Endothelial cell of umbilical vein (primary cell): ENCODE measurements around the gene FAM200C. TPM values are rescaled to one million over a fixed set of nuclear protein-coding genes. Genes with fewer than 3 reads are reported as not detected.

Experiments
- BruUV-seq: library from RNA; stranded (reverse); fragments of 400-500 nt; replicated peaks from 2 replicates; lab custom pipeline; 2021; lab: Mats Ljungman, UMichigan
- CTCF ChIA-PET: fragments of 300-600, 350-600 bp; sonication (Branson Sonifier 250); formaldehyde crosslinking; loops from one replicate; lab custom pipeline; 2021; ENCODE audit warnings: antibody characterized with exemption, inconsistent platforms; lab: Charles Lee
- POLR2A ChIA-PET: fragments of 300-600, 350-600 bp; sonication (Branson Sonifier 250); formaldehyde crosslinking; loops from one replicate; lab custom pipeline; 2021; ENCODE audit warnings: antibody characterized with exemption, inconsistent platforms; lab: Charles Lee
- DNase-seq: peaks from one replicate; pipeline ENCODE4 v3.0.0-alpha.2; 2011; ENCODE audit warnings: low read depth, low spot score
- FAIRE-seq: peaks from 2 replicates; lab custom pipeline; 2011; peaks lifted over from hg19 to GRCh38; lab: Jason Lieb, UNC
- H2AFZ ChIP-seq: 2 replicates; pipeline ENCODE4 v1.6.0; 2012; ENCODE audit warnings: low read depth, low read length, control low read depth, inconsistent platforms
- H3K27ac ChIP-seq: 2 replicates; pipeline ENCODE4 v1.5.1; 2011; ENCODE audit warnings: low read depth, mild to moderate bottlenecking, control low read depth, low read length, moderate library complexity; ENCODE audit not compliant: insufficient read depth
- H3K27me3 ChIP-seq, 2 experiments: 2 replicates each; pipeline versions ENCODE4 v1.6.0 to v1.6.1; 2011; ENCODE audit warnings: low read length in 2 of 2, mixed read lengths in 1 of 2; ENCODE audit not compliant: control insufficient read depth in 2 of 2, insufficient read depth in 2 of 2
- H3K36me3 ChIP-seq, 2 experiments: 2 replicates in 1 of 2; 3 replicates in 1 of 2; pipeline ENCODE4 v1.5.1; 2011; ENCODE audit warnings: low read length in 2 of 2, mild to moderate bottlenecking in 1 of 2, moderate library complexity in 1 of 2; ENCODE audit not compliant: control insufficient read depth in 2 of 2, insufficient read depth in 2 of 2; ENCODE audit errors: extremely low read depth in 1 of 2
- H3K4me1 ChIP-seq: 3 replicates; pipeline ENCODE4 v1.5.1; 2011; ENCODE audit warnings: mild to moderate bottlenecking, low read length; ENCODE audit not compliant: control insufficient read depth, insufficient read depth; ENCODE audit errors: extremely low read depth
- H3K4me2 ChIP-seq: 2 replicates; pipeline ENCODE4 v1.6.1; 2011; ENCODE audit warnings: low read length, control low read depth, mixed read lengths; ENCODE audit not compliant: insufficient read depth
- H3K4me3 ChIP-seq, 3 experiments: fragments of 200-600 bp in 1 of 3; sonication (generic), shearing (Covaris generic) in 1 of 3; replicated peaks in 1 of 3; 2 replicates each; pipeline ENCODE4 v1.5.1; 2011 to 2016; ENCODE audit warnings: control low read depth in 3 of 3, low read length in 3 of 3, mild to moderate bottlenecking in 2 of 3, inconsistent platforms in 1 of 3, low read depth in 1 of 3, moderate library complexity in 1 of 3; ENCODE audit not compliant: insufficient read depth in 1 of 3
- H3K79me2 ChIP-seq: 2 replicates; pipeline ENCODE4 v1.6.0; 2012; ENCODE audit warnings: low read length, inconsistent platforms; ENCODE audit not compliant: control insufficient read depth, insufficient read depth
- H3K9ac ChIP-seq: replicated peaks from 2 replicates; pipeline ENCODE3; 2011; ENCODE audit warnings: low read length, control low read depth; ENCODE audit not compliant: insufficient read depth; ENCODE audit errors: extremely low read depth
- H3K9me1 ChIP-seq: replicated peaks from 3 replicates; pipeline ENCODE4 v1.6.0; 2011; ENCODE audit warnings: mild to moderate bottlenecking, low read length; ENCODE audit not compliant: control insufficient read depth, insufficient read depth; ENCODE audit errors: extremely low read depth
- H3K9me3 ChIP-seq: replicated peaks from 2 replicates; pipeline ENCODE4 v1.5.1; 2012; ENCODE audit warnings: low read length, inconsistent platforms; ENCODE audit not compliant: control insufficient read depth, insufficient read depth
- H4K20me1 ChIP-seq: replicated peaks from 2 replicates; pipeline ENCODE3; 2011; ENCODE audit warnings: mild to moderate bottlenecking, low read length; ENCODE audit not compliant: control insufficient read depth, insufficient read depth; ENCODE audit errors: extremely low read depth
- EZH2 ChIP-seq: IDR thresholded peaks from 2 replicates; pipeline ENCODE4 v1.6.1; 2012; ENCODE audit warnings: borderline replicate concordance, low read depth, mild to moderate bottlenecking, moderate library complexity, low read length, inconsistent platforms; ENCODE audit not compliant: severe bottlenecking
- FOS ChIP-seq: IDR thresholded peaks from 2 replicates; pipeline ENCODE4 v1.6.1; 2011; ENCODE audit warnings: mild to moderate bottlenecking, low read length, moderate library complexity, borderline replicate concordance; ENCODE audit not compliant: insufficient read depth
- GATA2 ChIP-seq: IDR thresholded peaks from 2 replicates; pipeline ENCODE4 v1.7.0; 2011; ENCODE audit warnings: low read depth, mild to moderate bottlenecking, moderate library complexity, mixed read lengths, low read length; ENCODE audit not compliant: insufficient read length, insufficient read depth
- JUN ChIP-seq: IDR thresholded peaks from 2 replicates; pipeline ENCODE4 v1.6.1; 2011; ENCODE audit warnings: borderline replicate concordance, low read depth; ENCODE audit not compliant: insufficient read length, insufficient read depth
- MYC ChIP-seq: IDR thresholded peaks from one replicate; pipeline ENCODE4 v1.6.1; 2011; ENCODE audit warnings: mild to moderate bottlenecking, low read depth, low read length
- POLR2A ChIP-seq: IDR thresholded peaks from 2 replicates; pipeline ENCODE4 v1.6.1; 2012; ENCODE audit warnings: low read depth, mild to moderate bottlenecking, control low read depth, low read length
- POLR2AphosphoS5 ChIP-seq: IDR thresholded peaks from 2 replicates; pipeline ENCODE4 v1.6.1; 2012; ENCODE audit warnings: low read depth, mild to moderate bottlenecking, control low read depth, low read length, moderate library complexity; ENCODE audit not compliant: insufficient read depth
- dilution Hi-C: fragments of 300-500 bp; cut with MboI; formaldehyde crosslinking; loops from one replicate; pipeline ENCODE4 v1.15.0; 2019; ENCODE audit warnings: low sequenced_read_pairs; ENCODE audit not compliant: extremely low pct_ligation_motif_present
- intact Hi-C: fragments of 100-400 bp; cut with micrococcal nuclease; formaldehyde crosslinking; loops from one replicate; pipeline ENCODE4 v1.10.0; 2022
- polyA plus RNA-seq, 4 experiments: library from polyadenylated mRNA; depleted of rRNA in 3 of 4; stranded (reverse) in 3 of 4; unstranded in 1 of 4; fragments of >200 nt; gene quantifications; 2 replicates each; pipeline versions ENCODE4 v1.2.1 to v1.2.3, GENCODE V29; 2011 to 2012; ENCODE audit warnings: missing spikeins in 1 of 4
- total RNA-seq: library from RNA; stranded (reverse); gene quantifications from 2 replicates; pipeline ENCODE4 v1.2.3, GENCODE V29; 2021
- TF ChIP-seq, protein P1 (sequence below), 2 donors: IDR thresholded peaks; 1 replicate in 1 of 2; 2 replicates in 1 of 2; pipeline ENCODE4 v1.5.1; 2011; ENCODE audit warnings: low read length in 2 of 2, mild to moderate bottlenecking in 2 of 2, moderate library complexity in 2 of 2, control low read depth in 1 of 2, inconsistent platforms in 1 of 2, low read depth in 1 of 2; ENCODE audit not compliant: insufficient read depth in 1 of 2; ENCODE audit errors: extremely low read depth in 1 of 2
- TF ChIP-seq, protein P2 (sequence below): IDR thresholded peaks from 2 replicates; pipeline ENCODE4 v1.6.1; 2011; ENCODE audit not compliant: insufficient read depth, insufficient read length

FAM200C gene
- total and polyA plus RNA-seq, 2 donors (not counting 3 experiments of a cell fraction or from before 2014, with no cell fraction given): 0.76 to 2.7 TPM

DNA sequence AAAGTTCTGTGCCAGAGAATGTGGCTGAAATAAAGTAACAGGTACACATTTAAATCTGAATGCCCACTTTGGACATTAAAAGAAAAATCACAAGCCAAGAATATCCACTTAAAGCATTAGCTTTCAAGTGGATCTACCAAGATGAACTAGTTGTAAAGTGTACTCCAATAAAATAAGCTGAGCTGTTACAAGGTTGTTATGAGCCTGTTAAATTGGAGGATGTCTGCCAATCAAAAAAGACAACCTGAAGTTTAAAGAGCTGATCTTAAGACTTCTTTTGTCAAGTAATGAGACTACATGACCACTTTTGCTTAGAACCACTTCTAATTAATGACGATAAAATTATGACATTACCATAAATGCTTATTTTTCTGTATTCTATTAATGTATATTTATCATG, 2.4 kb downstream of the FAM200C start:
- no peak overlapping the region for H2AFZ ChIP-seq
- H3K27ac ChIP-seq: no peak overlapping the region
- no peaks in the 10 kb centered on the region for H4K20me1 ChIP-seq
- dilution Hi-C loops: no loop called here
- intact Hi-C loops: loop anchor here (10.0 kb wide), 2 partner anchors 1113 to 1193 kb away; partner anchors contain the start of gene RNF145
- no peaks in the 10 kb centered on the region for H3K9me1 ChIP-seq
- CTCF ChIA-PET: interaction anchor here (1.1 kb wide), 1 partner anchor 376 kb away, joined by 4 read pairs; no protein-coding TSS in a partner anchor
- H3K4me3 ChIP-seq: no peak overlapping the region
- no peak overlapping the region for H3K9ac ChIP-seq
- no peaks in the 10 kb centered on the region for H3K27me3 ChIP-seq
- H3K4me1 ChIP-seq: peaks cover 9% of the 10 kb centered on the region
- no peaks in the 10 kb centered on the region for H3K9me3 ChIP-seq
- peaks cover 2% of the 10 kb centered on the region in 2 experiments for H3K36me3 ChIP-seq
- no peak for DNase-seq
- no peak for TF ChIP-seq POLR2AphosphoS5
- no peak for TF ChIP-seq MYC
- TF ChIP-seq GATA2: no peak
- TF ChIP-seq FOS: no peak
- TF ChIP-seq EZH2: no peak
- H3K79me2 ChIP-seq: peaks cover 15% of the 10 kb centered on the region
- BruUV-seq: no TSS peak
- no peak for FAIRE-seq
- POLR2A ChIA-PET: no interaction called here
- no peak overlapping the region for H3K4me2 ChIP-seq

DNA sequence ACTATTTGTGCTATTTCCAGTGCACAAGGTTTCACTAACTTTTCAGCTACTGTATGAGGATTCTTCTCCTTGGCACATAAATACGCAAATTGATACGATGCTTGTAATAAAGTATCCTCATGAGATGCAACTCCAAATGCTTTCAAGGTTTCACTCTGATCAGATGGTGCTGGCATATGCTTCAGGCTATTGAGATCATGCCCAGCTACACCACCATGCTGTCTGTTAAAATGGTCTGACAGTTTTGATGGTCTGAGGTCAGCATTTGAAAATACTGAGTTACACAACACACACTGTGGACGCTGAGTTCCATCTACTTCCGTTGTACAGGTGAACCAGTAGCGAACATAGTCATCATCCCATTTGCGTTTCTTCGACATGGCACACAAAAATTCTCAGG, 4.7 kb downstream of the FAM200C start:
- CTCF ChIA-PET: interaction anchor here (1.2 to 8.2 kb wide), 2 partner anchors 314 to 371 kb away, joined by 4 to 254 read pairs; no protein-coding TSS in a partner anchor
- peaks cover 15% of the 10 kb centered on the region for H3K79me2 ChIP-seq
- TF ChIP-seq EZH2 (no peak), GATA2 (no peak), JUN (no peak), POLR2A (no peak), MYC (no peak), FOS (no peak), POLR2AphosphoS5 (no peak)
- TF ChIP-seq, protein P1, sequence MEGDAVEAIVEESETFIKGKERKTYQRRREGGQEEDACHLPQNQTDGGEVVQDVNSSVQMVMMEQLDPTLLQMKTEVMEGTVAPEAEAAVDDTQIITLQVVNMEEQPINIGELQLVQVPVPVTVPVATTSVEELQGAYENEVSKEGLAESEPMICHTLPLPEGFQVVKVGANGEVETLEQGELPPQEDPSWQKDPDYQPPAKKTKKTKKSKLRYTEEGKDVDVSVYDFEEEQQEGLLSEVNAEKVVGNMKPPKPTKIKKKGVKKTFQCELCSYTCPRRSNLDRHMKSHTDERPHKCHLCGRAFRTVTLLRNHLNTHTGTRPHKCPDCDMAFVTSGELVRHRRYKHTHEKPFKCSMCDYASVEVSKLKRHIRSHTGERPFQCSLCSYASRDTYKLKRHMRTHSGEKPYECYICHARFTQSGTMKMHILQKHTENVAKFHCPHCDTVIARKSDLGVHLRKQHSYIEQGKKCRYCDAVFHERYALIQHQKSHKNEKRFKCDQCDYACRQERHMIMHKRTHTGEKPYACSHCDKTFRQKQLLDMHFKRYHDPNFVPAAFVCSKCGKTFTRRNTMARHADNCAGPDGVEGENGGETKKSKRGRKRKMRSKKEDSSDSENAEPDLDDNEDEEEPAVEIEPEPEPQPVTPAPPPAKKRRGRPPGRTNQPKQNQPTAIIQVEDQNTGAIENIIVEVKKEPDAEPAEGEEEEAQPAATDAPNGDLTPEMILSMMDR (IDR thresholded peaks at IDR 0.05; ENCODE audit: extremely low read depth in 1 of 2, insufficient read depth in 1 of 2, low read depth in 1 of 2, low read length in 2 of 2): no peak
- TF ChIP-seq, protein P2, sequence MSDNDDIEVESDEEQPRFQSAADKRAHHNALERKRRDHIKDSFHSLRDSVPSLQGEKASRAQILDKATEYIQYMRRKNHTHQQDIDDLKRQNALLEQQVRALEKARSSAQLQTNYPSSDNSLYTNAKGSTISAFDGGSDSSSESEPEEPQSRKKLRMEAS: no peak
- intact Hi-C loops: loop anchor here (10.0 kb wide), 2 partner anchors 1110 to 1190 kb away; partner anchors contain the start of gene RNF145
- H3K27me3 ChIP-seq: no peaks in the 10 kb centered on the region
- no peak overlapping the region for H3K4me3 ChIP-seq
- no peak overlapping the region for H3K9ac ChIP-seq
- BruUV-seq: no TSS peak
- peaks cover 6% of the 10 kb centered on the region for H3K4me1 ChIP-seq
- DNase-seq (no peak), FAIRE-seq (no peak)
- no peaks in the 10 kb centered on the region for H4K20me1 ChIP-seq
- H2AFZ ChIP-seq: no peak overlapping the region
- no peak overlapping the region for H3K27ac ChIP-seq
- no peaks in the 10 kb centered on the region for H3K36me3 ChIP-seq
- no peaks in the 10 kb centered on the region for H3K9me3 ChIP-seq
- no peak overlapping the region for H3K4me2 ChIP-seq
- dilution Hi-C loops: no loop called here
- POLR2A ChIA-PET: no interaction called here
- no peaks in the 10 kb centered on the region for H3K9me1 ChIP-seq
